ENCODE data around the gene CSNK1G1.

DNA sequence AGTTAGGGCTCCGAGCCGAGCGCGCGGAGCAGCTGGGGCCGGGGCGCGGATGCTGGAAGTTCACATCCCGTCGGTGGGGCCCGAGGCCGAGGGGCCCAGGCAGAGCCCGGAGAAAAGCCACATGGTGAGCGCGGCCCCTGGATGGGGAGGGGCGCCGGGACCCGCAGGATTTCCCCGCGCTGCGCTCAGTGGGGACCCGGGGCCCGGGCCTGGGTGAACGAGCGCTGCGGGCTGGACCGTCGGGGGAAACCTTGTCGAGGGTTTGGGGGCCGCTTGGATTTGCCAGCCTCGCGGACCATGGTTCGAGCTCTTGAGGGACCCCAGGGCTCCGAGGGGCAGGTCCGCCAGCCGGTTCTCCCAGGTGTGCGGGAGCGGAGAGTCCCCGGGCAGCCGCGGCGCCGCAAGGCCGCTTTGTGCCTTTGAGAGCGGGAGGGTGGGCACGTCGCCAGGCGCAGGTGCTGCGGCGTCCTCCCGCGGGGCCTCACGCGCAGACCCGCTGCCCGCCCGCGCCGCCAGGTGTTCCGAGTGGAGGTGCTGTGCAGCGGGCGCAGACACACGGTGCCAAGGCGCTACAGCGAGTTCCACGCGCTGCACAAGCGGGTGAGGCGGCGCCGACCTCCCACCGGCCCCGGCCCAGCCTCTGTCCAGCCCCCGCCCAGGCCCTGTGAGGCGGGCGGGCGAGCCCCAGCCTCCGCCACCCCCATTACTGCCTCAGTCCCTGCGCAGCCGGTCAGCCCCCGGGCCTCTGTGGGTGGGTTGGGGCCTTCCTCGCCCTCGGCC, 204.1 kb downstream of the CSNK1G1 start, which contains the start of gene SNX22:
- TF ChIP-seq, protein P1, sequence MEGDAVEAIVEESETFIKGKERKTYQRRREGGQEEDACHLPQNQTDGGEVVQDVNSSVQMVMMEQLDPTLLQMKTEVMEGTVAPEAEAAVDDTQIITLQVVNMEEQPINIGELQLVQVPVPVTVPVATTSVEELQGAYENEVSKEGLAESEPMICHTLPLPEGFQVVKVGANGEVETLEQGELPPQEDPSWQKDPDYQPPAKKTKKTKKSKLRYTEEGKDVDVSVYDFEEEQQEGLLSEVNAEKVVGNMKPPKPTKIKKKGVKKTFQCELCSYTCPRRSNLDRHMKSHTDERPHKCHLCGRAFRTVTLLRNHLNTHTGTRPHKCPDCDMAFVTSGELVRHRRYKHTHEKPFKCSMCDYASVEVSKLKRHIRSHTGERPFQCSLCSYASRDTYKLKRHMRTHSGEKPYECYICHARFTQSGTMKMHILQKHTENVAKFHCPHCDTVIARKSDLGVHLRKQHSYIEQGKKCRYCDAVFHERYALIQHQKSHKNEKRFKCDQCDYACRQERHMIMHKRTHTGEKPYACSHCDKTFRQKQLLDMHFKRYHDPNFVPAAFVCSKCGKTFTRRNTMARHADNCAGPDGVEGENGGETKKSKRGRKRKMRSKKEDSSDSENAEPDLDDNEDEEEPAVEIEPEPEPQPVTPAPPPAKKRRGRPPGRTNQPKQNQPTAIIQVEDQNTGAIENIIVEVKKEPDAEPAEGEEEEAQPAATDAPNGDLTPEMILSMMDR (conservative IDR thresholded peaks at IDR 0.05) = no peak
- no peak for TF ChIP-seq ZFX (IDR thresholded peaks at IDR 0.05)
